A673 (cell line): ENCODE measurements around the gene KANSL1. TPM values are rescaled to one million over a fixed set of nuclear protein-coding genes. Genes with fewer than 3 reads are reported as not detected.
"Not testable (repeated sequence)": the region's sequence is repeated elsewhere in the genome, so short reads cannot be mapped to it uniquely, and the experiment has no call there.

ENCODE experiments used
- BruUV-seq: library from RNA; stranded (reverse); fragments of 400-500 nt; replicated peaks from 2 replicates; lab custom pipeline; 2021; lab: Mats Ljungman, UMichigan
- CTCF ChIA-PET: fragments of 300-600 bp; sonication (Branson Sonifier 250); formaldehyde crosslinking; loops from one replicate; lab custom pipeline; 2022; ENCODE audit warnings: antibody characterized with exemption; lab: Charles Lee
- POLR2A ChIA-PET: fragments of 300-600 bp; sonication (Branson Sonifier 250); formaldehyde crosslinking; loops from one replicate; lab custom pipeline; 2022; ENCODE audit warnings: antibody characterized with exemption; ENCODE audit not compliant: low non-redundant PET; lab: Charles Lee
- DNase-seq: peaks from one replicate; pipeline ENCODE4 v3.0.0-alpha.2; 2015; ENCODE audit warnings: low spot score
- H3K27ac ChIP-seq: fragments of 200-600 bp; sonication (generic); 2 replicates; pipeline ENCODE4 v1.5.1; 2016; ENCODE audit warnings: mixed run types, low read depth, mild to moderate bottlenecking, mixed read lengths, antibody characterized with exemption, low read length; ENCODE audit not compliant: poor library complexity, severe bottlenecking
- H3K27me3 ChIP-seq: fragments of 200-600 bp; sonication (generic); replicated peaks from 2 replicates; pipeline ENCODE4 v1.6.1; 2017; ENCODE audit warnings: mixed run types, low read depth, mild to moderate bottlenecking, mixed read lengths, antibody characterized with exemption, low read length; ENCODE audit not compliant: insufficient read depth, poor library complexity
- H3K36me3 ChIP-seq: fragments of 200-600 bp; sonication (generic); 2 replicates; pipeline ENCODE4 v1.6.1; 2016; ENCODE audit warnings: mixed run types, mild to moderate bottlenecking, mixed read lengths, antibody characterized with exemption, low read length; ENCODE audit not compliant: insufficient read depth, poor library complexity, severe bottlenecking
- H3K4me1 ChIP-seq: fragments of 200-600 bp; sonication (generic); 2 replicates; pipeline ENCODE4 v1.6.1; 2017; ENCODE audit warnings: mixed run types, mild to moderate bottlenecking, mixed read lengths, antibody characterized with exemption, low read length; ENCODE audit not compliant: insufficient read depth, poor library complexity, severe bottlenecking
- H3K4me3 ChIP-seq: fragments of 200-600 bp; sonication (generic); 2 replicates; pipeline ENCODE4 v1.5.1; 2016; ENCODE audit warnings: low read depth, mixed run types, mild to moderate bottlenecking, mixed read lengths, low read length; ENCODE audit not compliant: poor library complexity, severe bottlenecking
- H3K9me3 ChIP-seq: fragments of 200-600 bp; sonication (generic); 2 replicates; pipeline ENCODE4 v1.6.1; 2016; ENCODE audit warnings: mixed run types, low read depth, mild to moderate bottlenecking, mixed read lengths, antibody characterized with exemption, low read length; ENCODE audit not compliant: poor library complexity, severe bottlenecking
- EZH2 ChIP-seq: fragments of 200-600 bp; sonication (generic); IDR thresholded peaks from 2 replicates; pipeline ENCODE4 v1.6.1; 2017; ENCODE audit warnings: borderline replicate concordance, low read depth, mild to moderate bottlenecking, mixed read lengths, antibody characterized with exemption, low read length; ENCODE audit not compliant: poor library complexity, severe bottlenecking
- intact Hi-C: fragments of 100-400 bp; cut with micrococcal nuclease; formaldehyde crosslinking; loops from one replicate; pipeline ENCODE4 v1.10.0; 2022; ENCODE audit not compliant: unreplicated experiment
- total RNA-seq: library from RNA; stranded (reverse); gene quantifications from 2 replicates; pipeline ENCODE4 v1.2.3, GENCODE V29; 2021
- TF ChIP-seq, protein P1 (sequence below): fragments of 300-800, 200-600 bp; sonication (generic); conservative IDR thresholded peaks from 2 replicates; pipeline ENCODE4 v1.5.1; 2017; ENCODE audit warnings: low read depth, mild to moderate bottlenecking, antibody characterized with exemption, low read length, moderate library complexity, mixed read lengths

KANSL1 gene
- total RNA-seq, 1 experiment from 2014 or later, result 64.9 TPM

DNA sequence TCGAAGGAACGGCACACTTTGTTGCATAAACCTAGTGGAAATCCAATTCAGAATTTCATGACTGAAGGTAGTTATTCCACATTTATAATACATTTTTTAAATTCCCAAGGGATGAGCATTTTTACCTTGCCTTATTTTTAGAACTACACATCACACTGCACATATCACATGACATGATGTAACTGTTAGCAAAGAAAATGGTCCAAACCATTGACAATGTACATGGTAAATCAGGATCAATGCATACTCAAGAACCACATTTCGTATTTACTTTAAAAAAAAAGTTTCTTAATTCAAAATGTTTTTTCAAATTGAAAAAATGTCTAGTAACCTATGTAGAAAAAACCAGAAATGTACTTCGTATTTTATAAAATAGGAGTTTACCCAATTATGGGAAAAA is 2.5 kb downstream of the KANSL1 start:
- TF ChIP-seq, protein P1, sequence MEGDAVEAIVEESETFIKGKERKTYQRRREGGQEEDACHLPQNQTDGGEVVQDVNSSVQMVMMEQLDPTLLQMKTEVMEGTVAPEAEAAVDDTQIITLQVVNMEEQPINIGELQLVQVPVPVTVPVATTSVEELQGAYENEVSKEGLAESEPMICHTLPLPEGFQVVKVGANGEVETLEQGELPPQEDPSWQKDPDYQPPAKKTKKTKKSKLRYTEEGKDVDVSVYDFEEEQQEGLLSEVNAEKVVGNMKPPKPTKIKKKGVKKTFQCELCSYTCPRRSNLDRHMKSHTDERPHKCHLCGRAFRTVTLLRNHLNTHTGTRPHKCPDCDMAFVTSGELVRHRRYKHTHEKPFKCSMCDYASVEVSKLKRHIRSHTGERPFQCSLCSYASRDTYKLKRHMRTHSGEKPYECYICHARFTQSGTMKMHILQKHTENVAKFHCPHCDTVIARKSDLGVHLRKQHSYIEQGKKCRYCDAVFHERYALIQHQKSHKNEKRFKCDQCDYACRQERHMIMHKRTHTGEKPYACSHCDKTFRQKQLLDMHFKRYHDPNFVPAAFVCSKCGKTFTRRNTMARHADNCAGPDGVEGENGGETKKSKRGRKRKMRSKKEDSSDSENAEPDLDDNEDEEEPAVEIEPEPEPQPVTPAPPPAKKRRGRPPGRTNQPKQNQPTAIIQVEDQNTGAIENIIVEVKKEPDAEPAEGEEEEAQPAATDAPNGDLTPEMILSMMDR, result no peak
- TF ChIP-seq EZH2, result no peak
- intact Hi-C loops, result loop anchor here (10.0 kb wide), 1 partner anchor 146 kb away; no protein-coding TSS in a partner anchor
- H3K27ac ChIP-seq, result peak overlapping the region; percentile 91
- BruUV-seq, result no TSS peak
- H3K27me3 ChIP-seq, result no peaks in the 10 kb centered on the region
- no peaks in the 10 kb centered on the region for H3K36me3 ChIP-seq
- peaks cover 34% of the 10 kb centered on the region for H3K4me1 ChIP-seq
- DNase-seq, result no peak
- POLR2A ChIA-PET, result no interaction called here
- H3K4me3 ChIP-seq, result peak overlapping the region; percentile 72
- CTCF ChIA-PET, result no interaction called here
- no peaks in the 10 kb centered on the region for H3K9me3 ChIP-seq

DNA sequence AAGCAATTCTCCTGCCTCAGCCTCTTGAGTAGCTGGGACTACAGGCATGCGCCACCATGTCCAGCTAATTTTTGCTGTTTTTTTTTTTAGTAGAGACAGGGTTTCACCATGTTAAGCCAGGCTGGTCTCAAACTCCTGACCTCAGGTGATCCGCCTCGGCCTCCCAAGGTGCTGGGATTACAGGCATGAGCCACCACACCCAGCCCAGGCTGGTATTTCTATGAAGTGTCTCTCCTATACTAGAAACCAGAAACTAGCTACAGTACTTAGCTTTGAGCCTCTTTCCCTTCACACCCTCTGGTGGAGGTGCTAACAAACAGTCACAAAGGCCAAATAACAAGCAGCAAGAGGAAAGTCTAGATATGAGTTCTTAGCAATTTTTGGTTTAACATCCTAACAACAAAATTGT is 6.4 kb downstream of the KANSL1 start:
- TF ChIP-seq, protein P1, result peak; percentile 46
- BruUV-seq, H3K9me3 ChIP-seq, H3K27ac ChIP-seq, H3K36me3 ChIP-seq, H3K27me3 ChIP-seq, H3K4me3 ChIP-seq, intact Hi-C loops: not testable (repeated sequence)
- ChIA-PET CTCF (interaction anchor here (0.7 to 1.0 kb wide), 2 partner anchors 13 to 142 kb away, joined by 3 to 4 read pairs; no protein-coding TSS in a partner anchor), POLR2A (interaction anchor here (0.6 kb wide), 1 partner anchor 26 kb away, joined by 3 read pairs; no protein-coding TSS in a partner anchor)
- peak; percentile 56 for DNase-seq
- peaks cover 43% of the 10 kb centered on the region for H3K4me1 ChIP-seq

DNA sequence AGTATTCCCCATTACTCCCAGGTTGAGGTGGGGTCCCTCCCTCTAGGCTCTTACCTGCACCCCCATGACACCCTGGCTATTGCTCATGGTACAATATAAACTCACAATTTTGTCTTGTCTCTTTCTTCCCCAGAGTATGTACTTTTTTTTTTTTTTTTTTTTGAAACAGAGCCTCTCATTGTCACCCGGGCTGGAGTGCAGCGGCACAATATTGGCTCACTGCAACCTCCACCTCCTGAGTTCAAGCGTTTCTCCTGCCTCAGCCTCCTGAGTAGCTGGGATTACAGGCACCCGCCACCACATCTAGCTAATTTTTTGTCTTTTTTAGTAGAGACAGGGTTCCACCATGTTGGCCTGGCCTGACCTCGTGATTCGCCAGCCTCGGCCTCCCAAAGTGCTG is 8.5 kb downstream of the KANSL1 start:
- POLR2A ChIA-PET, result no interaction called here
- H3K4me1 ChIP-seq, result peaks cover 41% of the 10 kb centered on the region
- CTCF ChIA-PET, result interaction anchor here (0.6 kb wide), 1 partner anchor 8 kb away, joined by 3 read pairs; the partner anchor contains the start of gene KANSL1
- no peaks in the 10 kb centered on the region for H3K36me3 ChIP-seq
- DNase-seq, result no peak
- H3K27ac ChIP-seq, result no peak overlapping the region
- BruUV-seq, result no TSS peak
- TF ChIP-seq, protein P1, result no peak
- TF ChIP-seq EZH2, result no peak
- no peaks in the 10 kb centered on the region for H3K9me3 ChIP-seq
- intact Hi-C loops, result no loop called here
- H3K4me3 ChIP-seq, result no peak overlapping the region
- H3K27me3 ChIP-seq, result no peaks in the 10 kb centered on the region

DNA sequence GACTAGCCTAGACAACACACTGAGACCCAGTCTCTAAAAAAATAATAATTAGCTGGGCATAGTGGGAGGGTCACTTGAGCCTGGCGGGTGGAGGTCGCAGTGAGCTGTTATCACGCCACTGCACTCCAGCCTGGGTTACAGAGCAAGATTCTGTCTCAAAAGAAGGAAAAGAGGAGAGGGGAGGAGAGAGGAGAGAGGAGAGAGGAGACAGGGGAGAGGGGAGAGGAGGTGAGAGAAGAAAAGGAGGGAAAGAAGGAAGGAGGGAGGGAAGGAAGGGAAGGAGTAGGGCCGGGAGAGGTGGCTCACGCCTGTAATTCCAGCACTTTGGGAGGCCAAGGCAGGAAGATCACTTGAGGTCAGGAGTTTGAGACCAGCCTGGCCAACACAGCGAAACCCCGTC is 9.8 kb downstream of the KANSL1 start:
- intact Hi-C loops, H3K27ac ChIP-seq, BruUV-seq, H3K36me3 ChIP-seq, H3K27me3 ChIP-seq, CTCF ChIA-PET, H3K9me3 ChIP-seq, H3K4me3 ChIP-seq, DNase-seq: not testable (repeated sequence)
- POLR2A ChIA-PET, result interaction anchor here (1.1 kb wide), 1 partner anchor 9 kb away, joined by 3 read pairs; no protein-coding TSS in a partner anchor
- peaks cover 54% of the 10 kb centered on the region for H3K4me1 ChIP-seq
